SJSA1 (cell line): ENCODE data around the gene C1QL1. TPM values are rescaled to one million over a fixed set of nuclear protein-coding genes. Genes with fewer than 3 reads are reported as not detected.
A peak's percentile ranks its signal among the peaks of the same experiment; 100 is the strongest.

Experiments
- DNase-seq, 2 experiments: peaks; one replicate each; pipeline ENCODE4 v3.0.0-alpha.2; 2015 to 2020; ENCODE audit warnings: low spot score in 2 of 2, low read depth in 1 of 2
- H3K27ac ChIP-seq: fragments of 250-450 bp; sonication (Bioruptor Pico); 2 replicates; pipeline ENCODE4 v1.5.1; 2020; ENCODE audit warnings: mild to moderate bottlenecking, moderate library complexity
- H3K27me3 ChIP-seq: fragments of 250-450 bp; sonication (Bioruptor Pico); replicated peaks from 2 replicates; pipeline ENCODE4 v1.5.1; 2020; ENCODE audit warnings: mild to moderate bottlenecking, moderate library complexity
- H3K36me3 ChIP-seq: fragments of 250-450 bp; sonication (Bioruptor Pico); 2 replicates; pipeline ENCODE4 v1.5.1; 2020; ENCODE audit warnings: mild to moderate bottlenecking
- H3K4me1 ChIP-seq: fragments of 250-450 bp; sonication (Bioruptor Pico); replicated peaks from 2 replicates; pipeline ENCODE4 v1.6.1; 2021; ENCODE audit warnings: mild to moderate bottlenecking
- H3K4me3 ChIP-seq: fragments of 250-450 bp; sonication (Bioruptor Pico); 2 replicates; pipeline ENCODE4 v1.5.1; 2020; ENCODE audit warnings: mild to moderate bottlenecking
- H3K9me3 ChIP-seq: fragments of 250-450 bp; sonication (Bioruptor Pico); replicated peaks from 2 replicates; pipeline ENCODE4 v1.5.1; 2020; ENCODE audit warnings: mild to moderate bottlenecking
- total RNA-seq: library from RNA; depleted of rRNA; stranded (reverse); fragments of >200 nt; shearing (Covaris generic); gene quantifications from 2 replicates; pipeline ENCODE4 v1.2.3, GENCODE V29; 2014; rRNA removed

The C1QL1 gene
- total RNA-seq, 1 experiment from 2014 or later, result 5.2 TPM

GRCh38 chr17:44915321-44915726, 52.8 kb downstream of the C1QL1 start, which contains the start of gene GFAP:
Gene GFAP (minus strand): TSS chr17:44915500. CDS start chr17:44915486, 14 bp downstream.
- Histone ChIP-seq H3K36me3 (no peaks in the 10 kb centered on the region), H3K4me3 (no peak within 1 kb of the TSS), H3K4me1 (peaks cover 22% of the 10 kb centered on the region), H3K27ac (no peak within 1 kb of the TSS), H3K27me3 (no peaks in the 10 kb centered on the region), H3K9me3 (no peaks in the 10 kb centered on the region)
- no peak for DNase-seq

DNA sequence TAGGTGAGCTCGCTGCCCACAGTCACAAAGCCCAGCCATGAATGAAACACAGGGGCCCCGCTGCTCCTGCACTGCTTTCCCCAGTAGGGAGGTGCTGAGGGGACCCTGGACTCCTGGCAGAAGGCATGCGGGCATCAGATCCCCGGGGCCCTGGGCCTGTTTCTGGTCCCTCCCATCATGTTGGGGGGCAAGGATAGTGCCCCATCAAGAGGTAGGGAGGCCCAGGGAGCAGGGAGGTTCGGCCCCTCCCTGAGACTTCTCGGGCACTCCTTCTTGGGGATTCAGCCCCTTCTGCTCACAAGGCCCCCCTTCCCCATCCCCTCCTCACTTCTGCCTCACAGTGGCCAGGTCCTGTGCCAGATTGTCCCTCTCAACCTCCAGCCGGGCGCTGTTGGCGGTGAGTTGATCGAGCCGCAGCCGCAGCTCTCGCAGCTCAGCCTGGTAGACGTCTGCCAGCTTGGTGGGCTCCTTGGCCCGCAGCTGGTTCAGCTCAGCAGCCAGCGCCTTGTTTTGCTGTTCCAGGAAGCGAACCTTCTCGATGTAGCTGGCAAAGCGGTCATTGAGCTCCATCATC, 53.3 kb downstream of the C1QL1 start:
- no peaks in the 10 kb centered on the region for H3K27me3 ChIP-seq
- no peak for DNase-seq
- H3K4me1 ChIP-seq, result peaks cover 24% of the 10 kb centered on the region

GRCh38 chr17:44914148-44914547, 54.0 kb downstream of the C1QL1 start:
- Histone ChIP-seq H3K27ac (no peak overlapping the region), H3K27me3 (no peaks in the 10 kb centered on the region), H3K4me1 (peaks cover 29% of the 10 kb centered on the region), H3K4me3 (no peak overlapping the region), H3K9me3 (no peaks in the 10 kb centered on the region), H3K36me3 (no peaks in the 10 kb centered on the region)
- DNase-seq, result no peak

More for the DNA sequence above, 53.3 kb downstream of the C1QL1 start:
- Histone ChIP-seq H3K27ac (no peak overlapping the region), H3K9me3 (no peaks in the 10 kb centered on the region), H3K4me3 (no peak overlapping the region), H3K36me3 (no peaks in the 10 kb centered on the region)

DNA sequence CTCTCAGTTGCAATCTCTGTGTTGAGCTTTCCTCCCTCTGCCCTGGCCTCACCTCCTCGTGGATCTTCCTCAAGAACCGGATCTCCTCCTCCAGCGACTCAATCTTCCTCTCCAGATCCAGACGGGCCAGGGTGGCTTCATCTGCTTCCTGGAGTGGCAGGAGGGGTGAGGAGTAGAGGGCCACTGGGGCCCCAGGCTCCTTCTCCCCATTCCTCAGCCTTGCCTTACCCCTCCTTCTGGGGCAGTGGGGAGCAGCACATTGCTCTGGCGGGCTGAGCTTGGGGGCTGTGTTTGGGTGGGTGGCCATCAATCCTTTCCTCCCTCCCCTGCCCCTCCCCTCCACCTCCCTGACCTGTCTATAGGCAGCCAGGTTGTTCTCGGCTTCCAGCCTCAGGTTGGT, 54.4 kb downstream of the C1QL1 start:
- no peak overlapping the region for H3K27ac ChIP-seq
- H3K4me3 ChIP-seq, result no peak overlapping the region
- H3K4me1 ChIP-seq, result peaks cover 34% of the 10 kb centered on the region
- DNase-seq, result no peak
- no peaks in the 10 kb centered on the region for H3K9me3 ChIP-seq
- H3K27me3 ChIP-seq, result no peaks in the 10 kb centered on the region
- H3K36me3 ChIP-seq, result no peaks in the 10 kb centered on the region

DNA sequence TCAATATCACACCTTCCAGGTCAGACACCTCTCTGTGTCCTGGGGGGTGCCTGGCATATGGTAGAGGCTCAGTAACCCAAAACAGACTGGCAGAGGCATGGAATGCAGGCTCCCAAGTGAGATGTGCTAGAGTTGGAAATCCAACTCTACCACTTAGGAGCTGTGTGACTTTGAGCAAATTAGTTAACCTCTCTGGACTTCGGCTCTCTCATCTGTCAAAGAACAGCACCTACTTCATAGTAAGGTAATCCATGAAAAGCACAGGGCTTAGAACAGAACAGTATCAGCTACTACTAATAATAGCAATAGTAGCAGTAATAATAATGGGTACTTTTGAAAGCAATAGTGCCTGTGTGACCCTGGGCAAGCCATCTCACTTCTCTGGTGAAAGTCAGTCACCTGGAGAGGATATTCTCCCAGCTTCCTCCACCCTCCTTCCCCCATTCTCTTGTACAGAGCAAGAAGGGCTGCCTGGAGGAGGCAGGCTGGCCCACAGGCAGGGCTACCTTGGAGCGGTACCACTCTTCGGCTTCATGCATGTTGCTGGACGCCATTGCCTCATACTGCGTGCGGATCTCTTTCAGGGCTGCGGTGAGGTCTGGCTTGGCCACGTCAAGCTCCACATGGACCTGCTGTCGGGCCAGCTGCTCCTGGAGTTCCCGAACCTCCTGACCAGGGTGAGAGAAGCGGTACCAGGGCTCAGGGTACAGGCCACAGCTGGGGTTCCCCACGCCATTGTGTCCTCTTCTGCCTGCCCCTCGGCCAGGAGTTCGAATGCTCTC, 55.1 kb downstream of the C1QL1 start:
- H3K27me3 ChIP-seq, result no peaks in the 10 kb centered on the region
- no peaks in the 10 kb centered on the region for H3K36me3 ChIP-seq
- no peak overlapping the region for H3K4me3 ChIP-seq
- DNase-seq, result no peak
- no peak overlapping the region for H3K27ac ChIP-seq
- no peaks in the 10 kb centered on the region for H3K9me3 ChIP-seq
- H3K4me1 ChIP-seq, result peaks cover 37% of the 10 kb centered on the region

DNA sequence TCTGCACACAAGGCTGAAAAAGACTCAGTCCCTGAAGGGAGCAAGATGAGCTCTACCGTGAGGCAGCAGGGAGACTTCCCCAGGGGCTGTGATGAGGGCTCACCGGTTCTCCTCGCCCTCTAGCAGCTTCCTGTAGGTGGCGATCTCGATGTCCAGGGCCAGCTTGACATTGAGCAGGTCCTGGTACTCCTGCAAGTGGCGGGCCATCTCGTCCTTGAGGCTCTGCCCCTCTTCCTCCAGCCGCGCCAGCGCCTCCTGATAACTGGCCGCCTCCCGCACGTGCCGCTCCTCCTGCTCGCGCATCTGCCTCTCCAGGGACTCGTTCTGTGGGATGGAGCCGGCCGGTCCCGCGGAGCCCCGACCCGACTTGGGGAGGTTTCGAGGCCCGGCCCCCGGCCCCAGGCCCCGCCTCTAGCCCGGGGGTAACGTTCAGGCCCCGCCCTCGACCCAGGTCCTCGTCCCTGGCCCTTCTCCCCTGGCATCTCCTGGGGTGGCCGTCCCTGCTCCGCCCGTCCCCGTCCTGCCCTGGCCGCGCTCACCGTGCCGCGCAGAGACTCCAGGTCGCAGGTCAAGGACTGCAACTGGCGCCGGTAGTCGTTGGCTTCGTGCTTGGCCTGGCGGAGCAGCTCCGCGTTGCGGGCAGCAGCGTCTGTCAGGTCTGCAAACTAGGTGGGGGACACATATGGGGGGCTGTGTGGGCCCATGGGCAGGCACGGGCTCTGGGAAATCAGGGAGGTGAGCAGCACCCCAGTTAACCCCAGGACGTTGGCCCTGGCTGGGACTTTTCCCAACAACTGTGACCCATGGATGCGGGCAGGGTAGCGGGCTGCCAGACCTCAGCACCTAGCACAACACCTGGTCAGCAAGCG, 56.7 kb downstream of the C1QL1 start:
- DNase-seq, result no peak
- H3K4me1 ChIP-seq, result peaks cover 39% of the 10 kb centered on the region
- no peaks in the 10 kb centered on the region for H3K9me3 ChIP-seq
- no peak overlapping the region for H3K27ac ChIP-seq
- H3K27me3 ChIP-seq, result no peaks in the 10 kb centered on the region
- no peaks in the 10 kb centered on the region for H3K36me3 ChIP-seq
- H3K4me3 ChIP-seq, result no peak overlapping the region

GRCh38 chr17:44910231-44911106, 57.6 kb downstream of the C1QL1 start:
- no peak for DNase-seq
- Histone ChIP-seq H3K36me3 (no peaks in the 10 kb centered on the region), H3K27ac (peak overlapping the region; percentile 60), H3K4me1 (peaks cover 48% of the 10 kb centered on the region), H3K27me3 (no peaks in the 10 kb centered on the region), H3K9me3 (no peaks in the 10 kb centered on the region), H3K4me3 (no peak overlapping the region)

Other genes with a start within 250 kb of the C1QL1 start
- 0.13 and 4.4 TPM in 2 replicates for gene ADAM11, start 209.3 kb downstream of the C1QL1 start, total RNA-seq
- 36.4 and 53.4 TPM in 2 replicates for gene GJC1, start 138.0 kb downstream of the C1QL1 start, total RNA-seq
- not detected in 2 replicates for gene HIGD1B, start 120.4 kb downstream of the C1QL1 start, total RNA-seq
- gene EFTUD2, start 68.9 kb downstream of the C1QL1 start, total RNA-seq, result 158 and 179 TPM in 2 replicates
- gene GFAP, start 52.8 kb downstream of the C1QL1 start, total RNA-seq, result not detected in 2 replicates
- 7.8 and 14.0 TPM in 2 replicates for gene KIF18B, start 20.5 kb downstream of the C1QL1 start, total RNA-seq
- 51.8 and 74.1 TPM in 2 replicates for gene DCAKD, start 83.3 kb upstream of the C1QL1 start, total RNA-seq
- gene NMT1, start 93.0 kb upstream of the C1QL1 start, total RNA-seq, result 126 and 144 TPM in 2 replicates
- gene PLCD3, start 164.2 kb upstream of the C1QL1 start, total RNA-seq, result 17.5 and 92.5 TPM in 2 replicates
- 0.89 and 1.6 TPM in 2 replicates for gene ACBD4, start 167.4 kb upstream of the C1QL1 start, total RNA-seq
- 7.2 and 7.3 TPM in 2 replicates for gene HEXIM1, start 180.2 kb upstream of the C1QL1 start, total RNA-seq
- 8.0 and 10.0 TPM in 2 replicates for gene HEXIM2, start 193.6 kb upstream of the C1QL1 start, total RNA-seq